Measurements from ENCODE around the gene RASSF4.

The RASSF4 gene

GRCh38 chr10:44959247-44960087 lies at the start of gene RASSF4:
TSS of gene RASSF4 (plus strand) at chr10:44959802. CDS start at chr10:44970203, 10,401 bp downstream.
- ATAC-seq (replicated peaks) (peak; percentile 99), DNase-seq (peak; percentile 88)
- Mint-ChIP-seq H3K36me3 (peaks cover 13 to 30% of the 10 kb centered on the region in 2 donors), H3K27me3 (peaks cover 8 to 9% of the 10 kb centered on the region in 2 donors), H3K27ac (peak within 1 kb of the TSS; percentile 89), H3K9me3 (no peaks in the 10 kb centered on the region), H3K4me3 (peak within 1 kb of the TSS; percentile 85 to 90), H3K4me1 (peaks cover 39 to 72% of the 10 kb centered on the region in 2 donors)

GRCh38 chr10:44909910-44910309 lies 49.7 kb upstream of the RASSF4 start:
- no peak for DNase-seq
- no peaks in the 10 kb centered on the region for H3K27me3 Mint-ChIP-seq
- no peak overlapping the region for H3K4me3 Mint-ChIP-seq
- H3K27ac Mint-ChIP-seq, result no peak overlapping the region
- ATAC-seq (replicated peaks), result no peak
- H3K36me3 Mint-ChIP-seq, result no peaks in the 10 kb centered on the region
- peaks cover 6 to 19% of the 10 kb centered on the region in 2 donors for H3K4me1 Mint-ChIP-seq
- H3K9me3 Mint-ChIP-seq, result no peaks in the 10 kb centered on the region

- no peaks in the 10 kb centered on the region for H3K36me3 Mint-ChIP-seq
- no peaks in the 10 kb centered on the region for H3K9me3 Mint-ChIP-seq
- no peak overlapping the region for H3K4me3 Mint-ChIP-seq
- H3K4me1 Mint-ChIP-seq, result peaks cover 6 to 19% of the 10 kb centered on the region in 2 donors
- DNase-seq (no peak), ATAC-seq (replicated peaks) (no peak)
- no peak overlapping the region for H3K27ac Mint-ChIP-seq
- H3K27me3 Mint-ChIP-seq, result no peaks in the 10 kb centered on the region
Observed at GRCh38 chr10:44910602-44911001, 49.0 kb upstream of the RASSF4 start.

- ATAC-seq (replicated peaks) (no peak), DNase-seq (no peak)
- Mint-ChIP-seq H3K4me1 (peaks cover 6 to 19% of the 10 kb centered on the region in 2 donors), H3K4me3 (no peak within 1 kb of the TSS), H3K9me3 (no peaks in the 10 kb centered on the region), H3K36me3 (no peaks in the 10 kb centered on the region), H3K27me3 (no peaks in the 10 kb centered on the region), H3K27ac (no peak within 1 kb of the TSS)
Observed at GRCh38 chr10:44911081-44911540, 48.5 kb upstream of the RASSF4 start, which contains the start of gene TMEM72. TSS of gene TMEM72 (plus strand) at chr10:44911337. CDS start at chr10:44911513, 176 bp downstream.

- Mint-ChIP-seq H3K27ac (no peak overlapping the region), H3K9me3 (no peaks in the 10 kb centered on the region), H3K4me1 (peaks cover 6 to 19% of the 10 kb centered on the region in 2 donors)
Observed at GRCh38 chr10:44911951-44912350, 47.7 kb upstream of the RASSF4 start.

GRCh38 chr10:44913350-44914081 lies 46.1 kb upstream of the RASSF4 start:
- DNase-seq (no peak), ATAC-seq (replicated peaks) (peak; percentile 42 to 51)
- peaks cover 0 to 5% of the 10 kb centered on the region in 2 donors for H3K36me3 Mint-ChIP-seq
- H3K4me1 Mint-ChIP-seq, result peaks cover 6 to 19% of the 10 kb centered on the region in 2 donors
- H3K4me3 Mint-ChIP-seq, result no peak overlapping the region
- peaks cover 0 to 5% of the 10 kb centered on the region in 2 donors for H3K27me3 Mint-ChIP-seq
- peaks cover 6 to 8% of the 10 kb centered on the region in 2 donors for H3K9me3 Mint-ChIP-seq
- H3K27ac Mint-ChIP-seq, result peak overlapping the region; percentile 82

More at GRCh38 chr10:44911951-44912350, 47.7 kb upstream of the RASSF4 start:
- Mint-ChIP-seq H3K27me3 (no peaks in the 10 kb centered on the region), H3K36me3 (no peaks in the 10 kb centered on the region), H3K4me3 (no peak overlapping the region)
- ATAC-seq (replicated peaks) (no peak), DNase-seq (no peak)

GRCh38 chr10:44914891-44915290 lies 44.7 kb upstream of the RASSF4 start:
- Mint-ChIP-seq H3K9me3 (peaks cover 6 to 8% of the 10 kb centered on the region in 2 donors), H3K4me1 (peaks cover 6 to 19% of the 10 kb centered on the region in 2 donors), H3K36me3 (peaks cover 0 to 5% of the 10 kb centered on the region in 2 donors), H3K27ac (no peak overlapping the region), H3K27me3 (peaks cover 0 to 5% of the 10 kb centered on the region in 2 donors), H3K4me3 (no peak overlapping the region)
- ATAC-seq (replicated peaks) (no peak), DNase-seq (no peak)

GRCh38 chr10:44916429-44916828 lies 43.2 kb upstream of the RASSF4 start:
- Mint-ChIP-seq H3K9me3 (peaks cover 6 to 8% of the 10 kb centered on the region in 2 donors), H3K4me3 (no peak overlapping the region), H3K27ac (no peak overlapping the region), H3K36me3 (peaks cover 0 to 5% of the 10 kb centered on the region in 2 donors), H3K27me3 (peaks cover 0 to 5% of the 10 kb centered on the region in 2 donors), H3K4me1 (peaks cover 6 to 19% of the 10 kb centered on the region in 2 donors)
- ATAC-seq (replicated peaks), result no peak
- no peak for DNase-seq

- Mint-ChIP-seq H3K4me3 (no peak overlapping the region), H3K4me1 (peaks cover 6 to 11% of the 10 kb centered on the region in 2 donors), H3K9me3 (peaks cover 6 to 8% of the 10 kb centered on the region in 2 donors), H3K27ac (no peak overlapping the region), H3K27me3 (peaks cover 0 to 5% of the 10 kb centered on the region in 2 donors), H3K36me3 (peaks cover 0 to 5% of the 10 kb centered on the region in 2 donors)
- no peak for DNase-seq
- no peak for ATAC-seq (replicated peaks)
Observed at GRCh38 chr10:44917848-44918247, 41.8 kb upstream of the RASSF4 start.

GRCh38 chr10:44920252-44920651 lies 39.4 kb upstream of the RASSF4 start:
- Mint-ChIP-seq H3K27ac (no peak overlapping the region), H3K4me1 (no peaks in the 10 kb centered on the region), H3K4me3 (no peak overlapping the region), H3K9me3 (peaks cover 6 to 8% of the 10 kb centered on the region in 2 donors), H3K36me3 (peaks cover 0 to 5% of the 10 kb centered on the region in 2 donors), H3K27me3 (peaks cover 0 to 5% of the 10 kb centered on the region in 2 donors)
- DNase-seq, result no peak
- no peak for ATAC-seq (replicated peaks)

GRCh38 chr10:44921061-44921460 lies 38.5 kb upstream of the RASSF4 start:
- no peak overlapping the region for H3K4me3 Mint-ChIP-seq
- H3K9me3 Mint-ChIP-seq, result peaks cover 6 to 8% of the 10 kb centered on the region in 2 donors
- no peaks in the 10 kb centered on the region for H3K4me1 Mint-ChIP-seq
- H3K36me3 Mint-ChIP-seq, result peaks cover 0 to 5% of the 10 kb centered on the region in 2 donors
- ATAC-seq (replicated peaks) (no peak), DNase-seq (no peak)
- H3K27me3 Mint-ChIP-seq, result peaks cover 0 to 5% of the 10 kb centered on the region in 2 donors
- H3K27ac Mint-ChIP-seq, result no peak overlapping the region

GRCh38 chr10:44921506-44921905 lies 38.1 kb upstream of the RASSF4 start:
- DNase-seq, result no peak
- H3K4me1 Mint-ChIP-seq, result no peaks in the 10 kb centered on the region
- H3K27me3 Mint-ChIP-seq, result peaks cover 0 to 5% of the 10 kb centered on the region in 2 donors
- H3K9me3 Mint-ChIP-seq, result peaks cover 6 to 8% of the 10 kb centered on the region in 2 donors
- no peak overlapping the region for H3K27ac Mint-ChIP-seq
- H3K36me3 Mint-ChIP-seq, result peaks cover 0 to 5% of the 10 kb centered on the region in 2 donors
- H3K4me3 Mint-ChIP-seq, result no peak overlapping the region
- no peak for ATAC-seq (replicated peaks)

GRCh38 chr10:44922021-44922420 lies 37.6 kb upstream of the RASSF4 start:
- H3K9me3 Mint-ChIP-seq, result peaks cover 6 to 8% of the 10 kb centered on the region in 2 donors
- no peak for ATAC-seq (replicated peaks)
- H3K27me3 Mint-ChIP-seq, result peaks cover 0 to 5% of the 10 kb centered on the region in 2 donors

More at GRCh38 chr10:44922021-44922420, 37.6 kb upstream of the RASSF4 start:
- H3K36me3 Mint-ChIP-seq, result peaks cover 0 to 5% of the 10 kb centered on the region in 2 donors
- no peak overlapping the region for H3K27ac Mint-ChIP-seq
- DNase-seq, result no peak
- H3K4me1 Mint-ChIP-seq, result no peaks in the 10 kb centered on the region
- H3K4me3 Mint-ChIP-seq, result no peak overlapping the region

All from stimulated activated naive B cell treated with anti-CD40 and anti-IgM and Interleukin-4, amounts not matched to agents 10 μg/mL and 1 μg/mL and 100 μg/mL, for 72 hours (primary cell).